K562 (cell line): ENCODE data around the gene COL26A1. TPM values are rescaled to one million over a fixed set of nuclear protein-coding genes. Genes with fewer than 3 reads are reported as not detected.

Experiments
- ATAC-seq: fragments of 200-7000 bp; cut with Tn5 transposase; 3 replicates; pipeline ENCODE4 v1.9.1; 2020; ENCODE audit warnings: moderate library complexity
- BruUV-seq: library from RNA; stranded (reverse); fragments of 400-500 nt; replicated peaks from 2 replicates; lab custom pipeline; 2021; lab: Mats Ljungman, UMichigan
- CTCF ChIA-PET: fragments of 300-600 bp; formaldehyde crosslinking; extraction: SDS; loops from one replicate; lab custom pipeline; 2021; ENCODE audit warnings: low intra/inter-chr PET ratio; lab: Yijun Ruan, JAX
- POLR2A ChIA-PET: fragments of 300-600, 350-650 bp; sonication (Branson Sonifier 250); formaldehyde crosslinking; extraction: SDS; loops from one replicate; lab custom pipeline; 2021; ENCODE audit warnings: antibody characterized with exemption, inconsistent platforms; lab: Yijun Ruan, JAX
- DNase-seq, 4 experiments: peaks; one replicate each; pipeline versions ENCODE4 v3.0.0 to v3.0.0-alpha.2; 2011 to 2018; ENCODE audit warnings: low spot score in 3 of 4, mixed read lengths in 3 of 4; ENCODE audit errors: extremely low read depth in 1 of 4
- FAIRE-seq: peaks from 2 replicates; lab custom pipeline; 2011; peaks lifted over from hg19 to GRCh38; lab: Jason Lieb, UNC
- H2AFZ ChIP-seq: 2 replicates; pipeline ENCODE4 v1.6.0; 2011; ENCODE audit warnings: low read depth, low read length, control low read depth, inconsistent platforms
- H3K27ac ChIP-seq: fragments of 200-600 bp; 3 replicates; pipeline ENCODE4 v1.8.0; 2011; ENCODE audit warnings: low read depth, mild to moderate bottlenecking, control low read depth, inconsistent platforms, low read length, moderate library complexity, mixed read lengths; ENCODE audit errors: extremely low read depth
- H3K27me3 ChIP-seq, 2 experiments: fragments of 300-600 bp in 1 of 2; 2 replicates in 1 of 2; 3 replicates in 1 of 2; pipeline versions ENCODE4 v1.6.0 to v1.8.0; 2011; ENCODE audit warnings: inconsistent platforms in 2 of 2, low read length in 2 of 2, mild to moderate bottlenecking in 1 of 2, mixed read lengths in 1 of 2, moderate library complexity in 1 of 2; ENCODE audit not compliant: control insufficient read depth in 2 of 2, insufficient read depth in 2 of 2
- H3K36me3 ChIP-seq: fragments of 300-600 bp; 3 replicates; pipeline ENCODE4 v1.8.0; 2011; ENCODE audit warnings: mild to moderate bottlenecking, low read length, inconsistent platforms; ENCODE audit not compliant: control insufficient read depth, insufficient read depth
- H3K4me1 ChIP-seq, 2 experiments: fragments of 200-600 bp in 1 of 2; replicated peaks in 1 of 2; 2 replicates in 1 of 2; 3 replicates in 1 of 2; pipeline versions ENCODE4 v1.5.1 to v1.8.0; 2011; ENCODE audit warnings: inconsistent platforms in 2 of 2, low read length in 2 of 2, mild to moderate bottlenecking in 1 of 2, mixed read lengths in 1 of 2, moderate library complexity in 1 of 2; ENCODE audit not compliant: control insufficient read depth in 2 of 2, insufficient read depth in 2 of 2
- H3K4me2 ChIP-seq: 2 replicates; pipeline ENCODE4 v1.6.1; 2011; ENCODE audit warnings: low read length, control low read depth, inconsistent platforms, mixed read lengths; ENCODE audit not compliant: insufficient read depth
- H3K4me3 ChIP-seq: fragments of 200-600 bp; sonication (generic), shearing (Covaris generic); 2 replicates; pipeline ENCODE4 v1.5.1; 2016; ENCODE audit warnings: control low read depth, inconsistent platforms
- H3K79me2 ChIP-seq: fragments of 200-600 bp; 3 replicates; pipeline ENCODE4 v1.8.0; 2011; ENCODE audit warnings: low read length, inconsistent platforms; ENCODE audit not compliant: control insufficient read depth, insufficient read depth
- H3K9ac ChIP-seq, 2 experiments: 2 replicates each; pipeline versions ENCODE4 v1.6.0 to v1.6.1; 2011; ENCODE audit warnings: low read depth in 2 of 2, low read length in 2 of 2, control low read depth in 1 of 2, inconsistent platforms in 1 of 2, mild to moderate bottlenecking in 1 of 2, mixed read lengths in 1 of 2; ENCODE audit not compliant: insufficient read depth in 1 of 2
- H3K9me1 ChIP-seq: one replicate; pipeline ENCODE4 v1.6.0; 2011; ENCODE audit warnings: inconsistent platforms, mild to moderate bottlenecking, low read length, moderate library complexity; ENCODE audit not compliant: control insufficient read depth, insufficient read depth
- H3K9me3 ChIP-seq: replicated peaks from 2 replicates; pipeline ENCODE4 v1.5.1; 2011; ENCODE audit warnings: low read depth, low read length, inconsistent platforms; ENCODE audit not compliant: control insufficient read depth, insufficient read depth
- H4K20me1 ChIP-seq: replicated peaks from 2 replicates; pipeline ENCODE4 v1.6.1; 2011; ENCODE audit warnings: low read length, inconsistent platforms, mixed read lengths; ENCODE audit not compliant: control insufficient read depth, insufficient read depth
- ARID4B ChIP-seq: sonication (generic); formaldehyde crosslinking; IDR thresholded peaks from 2 replicates; pipeline ENCODE4 v1.8.0; 2022; ENCODE audit warnings: mild to moderate bottlenecking, missing genetic modification reagents
- ELF2 ChIP-seq: fragments of 250-450 bp; sonication (Bioruptor Pico); IDR thresholded peaks from 2 replicates; pipeline ENCODE4 v1.5.0; 2021; ENCODE audit warnings: mild to moderate bottlenecking
- FOXA3 ChIP-seq, 2 experiments: fragments of 450-650 bp in 1 of 2; sonication (generic) in 1 of 2; formaldehyde crosslinking; IDR thresholded peaks in 1 of 2; conservative IDR thresholded peaks in 1 of 2; 2 replicates each; pipeline versions ENCODE4 v1.4.0 to v1.8.0; 2020 to 2022; ENCODE audit warnings: mild to moderate bottlenecking in 2 of 2, missing genetic modification reagents in 1 of 2
- KLF16 ChIP-seq: IDR thresholded peaks from 2 replicates; pipeline ENCODE4 v1.6.1; 2016; ENCODE audit warnings: antibody characterized with exemption
- OTX1 ChIP-seq: fragments of 450-650 bp; formaldehyde crosslinking; IDR thresholded peaks from 2 replicates; pipeline ENCODE4 v1.4.0; 2022; ENCODE audit warnings: mild to moderate bottlenecking
- SNIP1 ChIP-seq: fragments of 450-650 bp; IDR thresholded peaks from 2 replicates; pipeline ENCODE4 v1.7.1; 2017; ENCODE audit warnings: low read depth, mild to moderate bottlenecking
- ZMIZ1 ChIP-seq, 2 experiments: fragments of 150-350 bp in 1 of 2; IDR thresholded peaks; 2 replicates each; pipeline ENCODE4 v1.6.1; 2012 to 2016; ENCODE audit warnings: low read depth in 2 of 2, low read length in 2 of 2, mild to moderate bottlenecking in 1 of 2, moderate library complexity in 1 of 2
- ZNF133 ChIP-seq: fragments of 250-450 bp; sonication (Bioruptor Pico); IDR thresholded peaks from 2 replicates; pipeline ENCODE4 v1.4.0; 2020; ENCODE audit warnings: mild to moderate bottlenecking
- ZNF3 ChIP-seq: fragments of 250-450 bp; sonication (Bioruptor Pico); IDR thresholded peaks from 2 replicates; pipeline ENCODE4 v1.5.0; 2021; ENCODE audit warnings: mild to moderate bottlenecking, moderate library complexity
- ZNF780A ChIP-seq: fragments of 250-450 bp; sonication (Bioruptor Pico); IDR thresholded peaks from 2 replicates; pipeline ENCODE4 v1.5.0; 2021; ENCODE audit warnings: mild to moderate bottlenecking
- WGBS: fragments of 100-300 bp; shearing (Covaris generic); methylation state at CpG from one replicate; pipeline ENCODE4 v1.1.6; 2016; ENCODE audit warnings: low coverage, mixed read lengths; ENCODE audit not compliant: insufficient coverage; ENCODE audit errors: missing lambda C conversion rate; 5-methylcytosine and 5-hydroxymethylcytosine counted together
- in situ Hi-C: fragments of 300-500 bp; cut with MboI; formaldehyde crosslinking; loops from 4 replicates; pipeline ENCODE4 v1.15.0; 2018; ENCODE audit warnings: inconsistent platforms, mixed read lengths
- intact Hi-C: fragments of 100-400 bp; cut with micrococcal nuclease; formaldehyde crosslinking; loops from 2 replicates; pipeline ENCODE4 v1.14.2; 2022
- polyA plus RNA-seq, 8 experiments: library from polyadenylated mRNA; depleted of rRNA in 4 of 8; stranded (reverse) in 5 of 8; unstranded in 3 of 8; fragments of >200 nt; fragmentation: Nextera tagmentation in 2 of 8; fragmentation: Illumina TruSeq in 1 of 8; extraction: Ambion mirVana in 2 of 8; extraction: Trizol in 1 of 8; gene quantifications; 2 replicates each; pipeline versions ENCODE4 v1.2.1 to v1.2.3, GENCODE V29; 2011 to 2014; ENCODE audit warnings: inconsistent platforms in 1 of 8, missing spikeins in 1 of 8
- total RNA-seq, 7 experiments: library from RNA; depleted of rRNA in 6 of 7; stranded (reverse); fragments of >200 nt in 6 of 7; fragmentation: Illumina TruSeq in 2 of 7; extraction: Trizol in 2 of 7; gene quantifications; 2 replicates each; pipeline versions ENCODE4 v1.2.1 to v1.2.3, GENCODE V29; 2011 to 2021; ENCODE audit warnings: low replicate concordance in 1 of 7

Gene COL26A1
- total and polyA plus RNA-seq, 9 of the 15 experiments (the other 6 are each of a cell fraction or from before 2014, with no cell fraction given), result 0.04 to 0.39 (median 0.07) TPM; not detected in 5

- Histone ChIP-seq H3K27me3 (peaks cover 28 to 66% of the 10 kb centered on the region in 2 experiments), H3K4me2 (no peak overlapping the region), H3K9me3 (no peaks in the 10 kb centered on the region), H2AFZ (no peak overlapping the region), H3K9me1 (no peaks in the 10 kb centered on the region), H4K20me1 (peaks cover 3% of the 10 kb centered on the region; the same call in 1 of the 2 replicates), H3K4me3 (no peak overlapping the region), H3K79me2 (no peaks in the 10 kb centered on the region), H3K9ac (no peak overlapping the region), H3K4me1 (no peaks in the 10 kb centered on the region), H3K36me3 (no peaks in the 10 kb centered on the region), H3K27ac (no peak overlapping the region)
- DNase-seq (no peak), FAIRE-seq (no peak), ATAC-seq (no peak)
- WGBS, result 6% methylated on average over 9 of the region's 9 CpGs
- TF ChIP-seq KLF16 (no peak), OTX1 (no peak), ZNF780A (CRISPR knock-in tag) (no peak), FOXA3 (CRISPR knock-in tag; conservative IDR thresholded peaks at IDR 0.05 in 1 of 2, IDR thresholded peaks at IDR 0.05 in 1 of 2) (no peak), ELF2 (no peak), ZMIZ1 (IDR thresholded peaks at IDR 0.05; ENCODE audit: low read depth in 2 of 2, low read length in 2 of 2) (no peak), ARID4B (CRISPR knock-in tag) (no peak), ZNF133 (CRISPR knock-in tag) (no peak), SNIP1 (no peak), ZNF3 (CRISPR knock-in tag) (no peak)
- in situ Hi-C loops, result no loop called here
- intact Hi-C loops, result no loop called here
- POLR2A ChIA-PET, result interaction anchor here (0.8 kb wide), 1 partner anchor 73 kb away, joined by 3 read pairs; no protein-coding TSS in a partner anchor
- CTCF ChIA-PET, result no interaction called here
- no TSS peak for BruUV-seq
Measured at GRCh38 chr7:101465576-101466196, 103.0 kb downstream of the COL26A1 start.
